ENCODE results near the gene CCDC91.

- TF ChIP-seq FOXP2 (optimal IDR thresholded peaks at IDR 0.05; ENCODE audit: borderline replicate concordance, extremely low read depth, extremely low read length, insufficient read depth) (no peak), SIN3A (IDR thresholded peaks at IDR 0.05; ENCODE audit: borderline replicate concordance, insufficient read depth, low read length) (no peak), TAF1 (IDR thresholded peaks at IDR 0.05; ENCODE audit: borderline replicate concordance, insufficient read depth, low read length) (no peak), POLR2AphosphoS5 (IDR thresholded peaks at IDR 0.05; ENCODE audit: low read depth, low read length) (no peak)
These were observed 394.9 kb downstream of the CCDC91 start for GRCh38 chr12:28585146-28585545.

Measured in PFSK-1 (cell line).